HG02885 (cell line): ENCODE measurements around the gene TBC1D22A.

Experiments used
- ATAC-seq: cut with Tn5 transposase; IDR thresholded peaks from one replicate; pipeline ENCODE4 v1.9.1; 2021; ENCODE audit warnings: mild to moderate bottlenecking; ENCODE audit not compliant: unreplicated experiment, poor library complexity

The TBC1D22A gene

GRCh38 chr22:46752286-46752987, 10.0 kb upstream of the TBC1D22A start:
- ATAC-seq: no peak

GRCh38 chr22:46752988-46753310, 9.5 kb upstream of the TBC1D22A start:
- ATAC-seq: no peak

- ATAC-seq: no peak
Measured at GRCh38 chr22:46753360-46753759, 9.1 kb upstream of the TBC1D22A start.

- no peak for ATAC-seq
Measured at GRCh38 chr22:46753761-46754109, 8.7 kb upstream of the TBC1D22A start.

- ATAC-seq: no peak
Measured at GRCh38 chr22:46754110-46754799, 8.2 kb upstream of the TBC1D22A start.

GRCh38 chr22:46754826-46755225, 7.6 kb upstream of the TBC1D22A start:
- no peak for ATAC-seq

GRCh38 chr22:46755525-46755924, 6.9 kb upstream of the TBC1D22A start:
- no peak for ATAC-seq

GRCh38 chr22:46756097-46756496, 6.4 kb upstream of the TBC1D22A start:
- ATAC-seq: no peak

- no peak for ATAC-seq
Measured at GRCh38 chr22:46757104-46757503, 5.3 kb upstream of the TBC1D22A start.

- ATAC-seq: no peak
Measured at GRCh38 chr22:46758121-46758520, 4.3 kb upstream of the TBC1D22A start.

- no peak for ATAC-seq
Measured at GRCh38 chr22:46758867-46759290, 3.6 kb upstream of the TBC1D22A start.

- ATAC-seq: no peak
Measured at GRCh38 chr22:46761017-46761416, 1.4 kb upstream of the TBC1D22A start.

- no peak for ATAC-seq
Measured at GRCh38 chr22:46761539-46762237, 762 bp upstream of the TBC1D22A start.

GRCh38 chr22:46763051-46763705, 728 bp downstream of the TBC1D22A start:
- peak; percentile 53 for ATAC-seq

GRCh38 chr22:46764140-46764680, 1.8 kb downstream of the TBC1D22A start:
- ATAC-seq: no peak

- no peak for ATAC-seq
Measured at GRCh38 chr22:46764779-46765485, 2.5 kb downstream of the TBC1D22A start.

GRCh38 chr22:46766611-46767010, 4.2 kb downstream of the TBC1D22A start:
- no peak for ATAC-seq

- ATAC-seq: no peak
Measured at GRCh38 chr22:46767249-46767985, 5.0 kb downstream of the TBC1D22A start.

- no peak for ATAC-seq
Measured at GRCh38 chr22:46769191-46769675, 6.8 kb downstream of the TBC1D22A start.
